ENCODE results near the gene RAP1GAP2. TPM values are rescaled to one million over a fixed set of nuclear protein-coding genes. Genes with fewer than 3 reads are reported as not detected.

The RAP1GAP2 gene
- total RNA-seq, 4 donors from 2014 or later = 0.85 to 2.4 (median 1.5) TPM

DNA sequence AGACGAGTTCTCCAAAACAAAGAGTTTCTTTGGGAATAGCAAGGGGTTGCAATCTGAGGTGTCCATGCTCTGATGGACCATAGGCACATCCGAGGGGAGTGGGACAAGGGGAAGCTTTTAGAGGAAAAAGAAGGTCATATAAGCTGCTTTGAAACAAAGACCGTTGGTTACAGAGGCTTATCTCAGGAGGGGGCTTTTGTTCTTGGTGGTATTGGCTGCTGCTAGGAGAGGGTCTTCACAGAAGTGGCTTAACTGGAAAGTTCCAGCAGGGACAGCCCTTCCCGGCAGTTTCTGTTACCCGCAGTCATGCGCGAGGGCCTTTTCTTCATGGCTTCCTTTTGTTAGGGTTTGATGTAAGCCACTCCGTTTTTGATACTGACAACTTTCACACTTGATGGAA, 76.0 kb downstream of the RAP1GAP2 start:
- intact Hi-C loops (cut with DNase I; ENCODE audit: low total_unique reads) = no loop called here
- TF ChIP-seq, protein P1, sequence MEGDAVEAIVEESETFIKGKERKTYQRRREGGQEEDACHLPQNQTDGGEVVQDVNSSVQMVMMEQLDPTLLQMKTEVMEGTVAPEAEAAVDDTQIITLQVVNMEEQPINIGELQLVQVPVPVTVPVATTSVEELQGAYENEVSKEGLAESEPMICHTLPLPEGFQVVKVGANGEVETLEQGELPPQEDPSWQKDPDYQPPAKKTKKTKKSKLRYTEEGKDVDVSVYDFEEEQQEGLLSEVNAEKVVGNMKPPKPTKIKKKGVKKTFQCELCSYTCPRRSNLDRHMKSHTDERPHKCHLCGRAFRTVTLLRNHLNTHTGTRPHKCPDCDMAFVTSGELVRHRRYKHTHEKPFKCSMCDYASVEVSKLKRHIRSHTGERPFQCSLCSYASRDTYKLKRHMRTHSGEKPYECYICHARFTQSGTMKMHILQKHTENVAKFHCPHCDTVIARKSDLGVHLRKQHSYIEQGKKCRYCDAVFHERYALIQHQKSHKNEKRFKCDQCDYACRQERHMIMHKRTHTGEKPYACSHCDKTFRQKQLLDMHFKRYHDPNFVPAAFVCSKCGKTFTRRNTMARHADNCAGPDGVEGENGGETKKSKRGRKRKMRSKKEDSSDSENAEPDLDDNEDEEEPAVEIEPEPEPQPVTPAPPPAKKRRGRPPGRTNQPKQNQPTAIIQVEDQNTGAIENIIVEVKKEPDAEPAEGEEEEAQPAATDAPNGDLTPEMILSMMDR (IDR thresholded peaks at IDR 0.05 in 4 of 5, conservative IDR thresholded peaks at IDR 0.05 in 1 of 5) = no peak
- TF ChIP-seq POLR2A (IDR thresholded peaks at IDR 0.05) = no peak
- in situ Hi-C loops (cut with MboI; ENCODE audit: low sequenced_read_pairs in 4 of 4) = no loop called here

DNA sequence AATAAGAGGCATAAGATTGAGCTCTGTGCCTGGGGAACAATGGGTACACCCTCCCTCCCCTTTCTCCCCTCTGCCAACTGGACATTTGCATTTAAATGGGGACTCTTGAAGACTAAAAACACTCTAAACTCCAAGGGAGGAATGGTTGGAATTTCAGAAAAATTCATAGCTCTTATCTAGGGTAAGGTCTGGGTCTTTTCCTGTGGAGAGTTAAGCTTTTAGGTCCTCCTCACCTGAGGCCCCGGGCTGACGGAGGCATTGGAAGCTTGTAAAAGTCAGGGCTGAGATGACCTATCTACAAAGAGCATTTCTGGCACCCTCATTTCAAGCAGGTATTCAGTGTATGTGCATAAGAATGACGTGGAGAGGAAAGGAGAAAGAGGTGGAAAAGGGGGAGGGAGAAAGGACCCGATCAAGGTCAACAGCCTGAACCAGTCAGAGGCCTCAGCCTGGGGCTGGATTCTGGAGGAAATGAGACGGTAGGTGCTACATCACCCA, 78.0 kb downstream of the RAP1GAP2 start:
- Histone ChIP-seq H3K4me3 (no peak overlapping the region), H3K27me3 (peaks cover 0 to 2% (median 0%) of the 10 kb centered on the region in 3 donors), H3K9me3 (no peaks in the 10 kb centered on the region), H3K36me3 (no peaks in the 10 kb centered on the region), H3K4me1 (no peaks in the 10 kb centered on the region), H3K27ac (no peak overlapping the region)
- intact Hi-C loops (cut with DNase I; ENCODE audit: low total_unique reads) = no loop called here
- TF ChIP-seq, protein P1 (IDR thresholded peaks at IDR 0.05 in 4 of 5, conservative IDR thresholded peaks at IDR 0.05 in 1 of 5) = no peak
- in situ Hi-C loops (cut with MboI; ENCODE audit: low sequenced_read_pairs in 4 of 4) = no loop called here
- no peak for DNase-seq
- ATAC-seq = no peak

More for the DNA sequence above, 76.0 kb downstream of the RAP1GAP2 start:
- no peak for DNase-seq
- peaks cover 0 to 2% (median 0%) of the 10 kb centered on the region in 3 donors for H3K27me3 ChIP-seq
- ATAC-seq = no peak
- H3K4me1 ChIP-seq = no peaks in the 10 kb centered on the region
- no peaks in the 10 kb centered on the region for H3K9me3 ChIP-seq
- H3K36me3 ChIP-seq = no peaks in the 10 kb centered on the region
- no peak overlapping the region for H3K27ac ChIP-seq
- no peak overlapping the region for H3K4me3 ChIP-seq

DNA sequence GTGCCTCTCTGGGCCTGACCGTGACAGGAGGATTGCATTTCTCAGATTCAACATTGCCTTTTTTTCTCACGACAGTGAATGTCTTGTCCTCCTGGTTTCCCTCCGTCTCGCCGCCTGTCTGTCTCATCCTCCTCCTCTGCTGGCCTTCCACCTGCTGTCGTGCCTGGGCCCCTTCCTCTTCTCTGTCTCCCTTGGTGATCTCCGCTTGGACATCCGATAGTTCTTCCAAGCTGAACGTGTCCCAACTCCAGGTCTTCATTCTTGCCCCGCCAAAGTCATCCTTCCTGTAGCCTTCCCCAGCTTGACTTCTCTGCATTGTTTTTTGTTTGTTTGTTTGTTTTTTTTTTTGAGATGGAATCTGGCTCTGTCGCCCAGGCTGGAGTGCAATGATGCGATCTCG, 79.4 kb downstream of the RAP1GAP2 start:
- H3K9me3 ChIP-seq = no peaks in the 10 kb centered on the region
- no peak for ATAC-seq
- H3K36me3 ChIP-seq = no peaks in the 10 kb centered on the region
- no peaks in the 10 kb centered on the region for H3K4me1 ChIP-seq
- DNase-seq = no peak
- in situ Hi-C loops (cut with MboI; ENCODE audit: low sequenced_read_pairs in 4 of 4) = no loop called here
- H3K27ac ChIP-seq = no peak overlapping the region
- peaks cover 0 to 2% (median 0%) of the 10 kb centered on the region in 3 donors for H3K27me3 ChIP-seq
- no peak for TF ChIP-seq POLR2A (IDR thresholded peaks at IDR 0.05)
- no peak overlapping the region for H3K4me3 ChIP-seq
- intact Hi-C loops (cut with DNase I; ENCODE audit: low total_unique reads) = loop anchor here (5.0 kb wide), 1 partner anchor 37 kb away; no protein-coding TSS in a partner anchor

DNA sequence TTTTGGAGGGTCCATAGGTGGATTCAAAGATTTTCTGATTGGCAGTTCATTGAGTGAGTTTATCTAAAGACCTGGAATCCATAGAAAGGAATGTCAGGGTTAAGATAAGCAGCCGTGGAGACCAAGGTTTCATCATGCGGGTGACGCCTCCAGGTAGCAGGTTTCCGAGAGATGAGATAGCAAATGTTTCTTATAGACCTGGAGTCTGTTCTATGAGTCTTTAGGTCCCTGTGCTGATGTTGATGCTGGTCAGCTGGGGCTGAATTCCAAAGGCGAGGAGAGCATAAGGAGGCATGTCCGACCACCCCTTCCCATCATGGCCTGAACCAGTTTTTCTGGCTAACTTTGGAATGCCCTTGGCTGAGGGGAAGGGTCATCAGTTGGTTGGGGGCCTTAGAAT, 80.2 kb downstream of the RAP1GAP2 start:
- no peak for ATAC-seq
- no peak overlapping the region for H3K4me3 ChIP-seq
- no peak overlapping the region for H3K27ac ChIP-seq
- no peaks in the 10 kb centered on the region for H3K36me3 ChIP-seq
- no peaks in the 10 kb centered on the region for H3K4me1 ChIP-seq
- H3K27me3 ChIP-seq = peaks cover 0 to 2% (median 0%) of the 10 kb centered on the region in 3 donors
- in situ Hi-C loops (cut with MboI; ENCODE audit: low sequenced_read_pairs in 4 of 4) (no loop called here), intact Hi-C loops (cut with DNase I; ENCODE audit: low total_unique reads) (loop anchor here (5.0 kb wide), 1 partner anchor 36 kb away; no protein-coding TSS in a partner anchor)
- H3K9me3 ChIP-seq = no peaks in the 10 kb centered on the region
- DNase-seq = no peak
- TF ChIP-seq POLR2A (IDR thresholded peaks at IDR 0.05) = no peak
- TF ChIP-seq, protein P1 (IDR thresholded peaks at IDR 0.05 in 4 of 5, conservative IDR thresholded peaks at IDR 0.05 in 1 of 5) = no peak

DNA sequence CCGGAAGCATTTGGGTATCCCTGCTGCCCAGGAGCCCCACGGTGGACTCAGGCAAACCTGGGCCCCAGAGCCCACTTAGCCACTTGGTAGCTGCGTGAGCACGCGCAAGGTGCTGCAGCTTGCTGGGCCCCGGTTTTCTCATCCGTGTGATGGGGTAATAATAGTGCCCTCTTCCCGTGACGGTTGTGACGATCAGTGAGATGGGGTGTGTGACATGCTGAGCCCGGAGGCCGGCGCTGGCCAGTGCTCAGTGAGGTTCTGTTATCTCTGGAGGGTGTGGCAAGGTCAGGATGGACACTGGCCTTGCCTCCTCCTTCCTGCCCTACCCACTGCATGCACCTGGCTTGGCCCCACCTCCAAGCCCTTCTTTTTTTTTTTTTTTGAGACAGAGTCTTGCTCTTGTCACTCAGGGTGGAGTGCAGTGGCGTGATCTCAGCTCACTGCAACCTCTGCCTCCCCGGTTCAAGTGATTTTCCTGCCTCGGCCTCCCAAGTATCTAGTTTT, 82.6 kb downstream of the RAP1GAP2 start:
- H3K4me3 ChIP-seq = no peak overlapping the region
- in situ Hi-C loops (cut with MboI; ENCODE audit: low sequenced_read_pairs in 4 of 4) = no loop called here
- no peak overlapping the region for H3K27ac ChIP-seq
- no peaks in the 10 kb centered on the region for H3K27me3 ChIP-seq
- intact Hi-C loops (cut with DNase I; ENCODE audit: low total_unique reads) = loop anchor here (5.0 kb wide), 1 partner anchor 33 kb away; no protein-coding TSS in a partner anchor
- no peaks in the 10 kb centered on the region for H3K4me1 ChIP-seq
- H3K9me3 ChIP-seq = no peaks in the 10 kb centered on the region
- TF ChIP-seq POLR2A (IDR thresholded peaks at IDR 0.05) = no peak
- TF ChIP-seq, protein P1 (IDR thresholded peaks at IDR 0.05 in 4 of 5, conservative IDR thresholded peaks at IDR 0.05 in 1 of 5) = no peak
- ATAC-seq (no peak), DNase-seq (no peak)
- no peaks in the 10 kb centered on the region for H3K36me3 ChIP-seq

Data from gastrocnemius medialis (tissue), 4 donors.